ENCODE data around the gene SEC11C.
A peak's percentile ranks its signal among the peaks of the same experiment; 100 is the strongest.

The SEC11C gene

DNA sequence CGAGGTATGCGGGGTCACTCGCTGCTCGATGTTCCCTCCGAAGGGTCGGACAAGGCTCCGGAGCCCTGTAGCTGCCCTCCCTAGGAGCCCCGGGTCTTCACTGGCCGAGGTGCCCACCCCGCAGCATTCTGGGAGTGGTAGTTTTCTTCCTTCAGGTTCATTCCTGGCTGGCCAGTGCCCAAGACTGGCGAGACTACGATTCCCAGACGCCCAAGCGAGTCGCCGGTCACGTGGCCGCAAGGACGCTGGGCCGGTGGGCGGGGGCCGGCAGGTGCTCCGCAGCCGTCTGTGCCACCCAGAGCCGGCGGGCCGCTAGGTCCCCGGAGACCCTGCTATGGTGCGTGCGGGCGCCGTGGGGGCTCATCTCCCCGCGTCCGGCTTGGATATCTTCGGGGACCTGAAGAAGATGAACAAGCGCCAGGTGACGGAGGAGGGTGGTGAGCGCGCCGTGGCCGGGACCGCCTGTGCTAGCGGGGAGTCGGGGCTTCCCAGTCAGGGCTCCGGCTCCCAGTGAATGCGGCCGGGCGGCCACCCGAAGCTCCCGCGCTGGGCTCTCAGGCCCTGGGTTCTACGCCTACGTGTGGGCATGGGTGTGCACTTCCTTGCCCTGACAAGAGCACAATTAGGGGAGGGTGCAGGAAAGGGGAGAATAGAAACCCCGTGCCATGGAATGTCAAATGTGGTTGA, at the start of gene SEC11C:
SEC11C (plus strand) TSS at position 270 of the 687 bp plus-strand sequence; CDS start at position 335, 65 bp downstream.
- peak; percentile 65 for DNase-seq (ENCODE audit: low read depth, low spot score)
- TF ChIP-seq, protein P1, sequence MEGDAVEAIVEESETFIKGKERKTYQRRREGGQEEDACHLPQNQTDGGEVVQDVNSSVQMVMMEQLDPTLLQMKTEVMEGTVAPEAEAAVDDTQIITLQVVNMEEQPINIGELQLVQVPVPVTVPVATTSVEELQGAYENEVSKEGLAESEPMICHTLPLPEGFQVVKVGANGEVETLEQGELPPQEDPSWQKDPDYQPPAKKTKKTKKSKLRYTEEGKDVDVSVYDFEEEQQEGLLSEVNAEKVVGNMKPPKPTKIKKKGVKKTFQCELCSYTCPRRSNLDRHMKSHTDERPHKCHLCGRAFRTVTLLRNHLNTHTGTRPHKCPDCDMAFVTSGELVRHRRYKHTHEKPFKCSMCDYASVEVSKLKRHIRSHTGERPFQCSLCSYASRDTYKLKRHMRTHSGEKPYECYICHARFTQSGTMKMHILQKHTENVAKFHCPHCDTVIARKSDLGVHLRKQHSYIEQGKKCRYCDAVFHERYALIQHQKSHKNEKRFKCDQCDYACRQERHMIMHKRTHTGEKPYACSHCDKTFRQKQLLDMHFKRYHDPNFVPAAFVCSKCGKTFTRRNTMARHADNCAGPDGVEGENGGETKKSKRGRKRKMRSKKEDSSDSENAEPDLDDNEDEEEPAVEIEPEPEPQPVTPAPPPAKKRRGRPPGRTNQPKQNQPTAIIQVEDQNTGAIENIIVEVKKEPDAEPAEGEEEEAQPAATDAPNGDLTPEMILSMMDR (IDR thresholded peaks at IDR 0.05; ENCODE audit: insufficient read depth, low read length, missing control alignments): no peak
- ChIA-PET POLR2A (no interaction called here), CTCF (interaction anchor here (0.7 to 1.4 kb wide), 2 partner anchors 67 to 262 kb away, joined by 3 to 4 read pairs; no protein-coding TSS in a partner anchor)
- H3K4me3 ChIP-seq (ENCODE audit: low read depth, low read length): peak within 1 kb of the TSS; percentile 78

DNA sequence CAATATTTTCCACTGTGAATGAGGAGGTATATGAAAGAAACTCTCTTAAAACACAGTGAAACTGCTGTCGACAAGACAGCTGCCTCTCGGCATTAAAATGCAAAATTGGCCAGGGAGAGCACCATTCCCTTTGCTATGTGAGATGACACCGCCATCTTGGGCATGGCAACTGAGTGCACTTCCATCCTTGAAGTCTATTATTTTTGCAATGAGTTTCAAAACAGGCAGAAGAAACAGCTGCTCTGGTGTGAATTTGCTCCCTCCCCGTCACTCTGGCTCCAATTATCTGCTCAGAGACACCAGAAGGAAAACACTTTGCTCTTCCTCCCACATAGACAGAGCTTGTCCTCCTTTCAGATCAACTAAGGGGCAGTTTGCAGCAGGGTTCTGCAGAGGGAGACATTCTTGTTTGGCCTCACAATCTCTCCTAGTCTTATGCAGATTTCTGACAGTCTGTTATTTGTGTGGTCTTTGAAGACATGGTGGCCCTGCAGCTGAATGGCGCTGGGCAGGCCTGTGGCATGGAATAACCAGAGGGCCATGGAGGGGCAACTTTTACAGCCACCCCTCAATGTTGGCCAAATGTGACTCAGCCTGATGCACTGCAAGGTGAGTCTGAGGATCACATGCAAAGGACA, 48.6 kb upstream of the SEC11C start:
- no peak for DNase-seq (ENCODE audit: low read depth, low spot score)
- CTCF ChIA-PET: interaction anchor here (0.9 to 1.2 kb wide), 3 partner anchors 9 to 310 kb away, joined by 3 to 5 read pairs (median 4); no protein-coding TSS in a partner anchor
- no peak overlapping the region for H3K4me3 ChIP-seq (ENCODE audit: low read depth, low read length)
- TF ChIP-seq, protein P1 (IDR thresholded peaks at IDR 0.05; ENCODE audit: insufficient read depth, low read length, missing control alignments): no peak
- POLR2A ChIA-PET: no interaction called here

DNA sequence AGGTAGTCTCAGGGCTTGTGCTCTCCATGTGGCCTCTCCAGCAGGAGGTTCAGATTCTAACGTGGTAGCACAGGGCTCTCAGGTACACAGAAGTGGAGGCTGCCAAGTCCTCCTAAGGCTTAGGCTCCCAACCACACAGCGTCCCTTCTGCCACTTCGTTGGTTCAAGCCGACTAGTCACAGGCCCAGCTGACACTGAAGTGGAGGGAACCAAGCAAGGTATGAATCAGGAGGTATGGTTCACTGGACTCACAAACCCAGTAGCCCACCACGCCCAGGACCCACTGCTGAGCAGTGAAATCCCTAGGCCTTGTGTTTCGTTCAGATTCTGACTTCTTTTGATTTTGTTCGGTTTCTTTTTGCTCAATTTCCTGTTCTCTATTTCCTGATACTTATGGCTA, 46.0 kb upstream of the SEC11C start:
- POLR2A ChIA-PET: no interaction called here
- no peak overlapping the region for H3K4me3 ChIP-seq (ENCODE audit: low read depth, low read length)
- CTCF ChIA-PET: interaction anchor here (1.5 to 2.4 kb wide), 2 partner anchors 9 to 11 kb away, joined by 7 to 11 read pairs; no protein-coding TSS in a partner anchor
- TF ChIP-seq, protein P1 (IDR thresholded peaks at IDR 0.05; ENCODE audit: insufficient read depth, low read length, missing control alignments): no peak
- DNase-seq (ENCODE audit: low read depth, low spot score): no peak

DNA sequence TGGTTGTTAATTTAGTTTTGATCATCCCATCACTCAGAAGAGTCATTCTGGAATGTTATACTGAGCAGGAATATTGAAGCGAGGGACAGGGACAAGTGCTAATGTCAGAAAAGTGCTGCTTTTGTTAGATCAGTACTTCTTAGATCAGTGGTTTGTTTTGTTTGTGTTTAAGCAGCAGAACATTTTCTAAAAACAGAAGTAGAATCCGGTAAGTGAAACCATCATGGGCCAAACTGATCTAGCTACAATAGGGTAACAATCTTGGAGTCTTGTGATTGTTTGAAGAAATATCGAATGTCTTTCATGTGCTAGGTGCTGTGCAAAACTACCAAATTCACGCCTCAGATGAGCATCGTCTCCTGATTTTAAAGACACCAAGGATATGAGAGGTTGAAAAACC, 45.1 kb upstream of the SEC11C start:
- no peak overlapping the region for H3K4me3 ChIP-seq (ENCODE audit: low read depth, low read length)
- ChIA-PET CTCF (interaction anchor here (2.4 kb wide), 1 partner anchor 10 kb away, joined by 11 read pairs; no protein-coding TSS in a partner anchor), POLR2A (no interaction called here)
- no peak for DNase-seq (ENCODE audit: low read depth, low spot score)
- TF ChIP-seq, protein P1 (IDR thresholded peaks at IDR 0.05; ENCODE audit: insufficient read depth, low read length, missing control alignments): no peak

DNA sequence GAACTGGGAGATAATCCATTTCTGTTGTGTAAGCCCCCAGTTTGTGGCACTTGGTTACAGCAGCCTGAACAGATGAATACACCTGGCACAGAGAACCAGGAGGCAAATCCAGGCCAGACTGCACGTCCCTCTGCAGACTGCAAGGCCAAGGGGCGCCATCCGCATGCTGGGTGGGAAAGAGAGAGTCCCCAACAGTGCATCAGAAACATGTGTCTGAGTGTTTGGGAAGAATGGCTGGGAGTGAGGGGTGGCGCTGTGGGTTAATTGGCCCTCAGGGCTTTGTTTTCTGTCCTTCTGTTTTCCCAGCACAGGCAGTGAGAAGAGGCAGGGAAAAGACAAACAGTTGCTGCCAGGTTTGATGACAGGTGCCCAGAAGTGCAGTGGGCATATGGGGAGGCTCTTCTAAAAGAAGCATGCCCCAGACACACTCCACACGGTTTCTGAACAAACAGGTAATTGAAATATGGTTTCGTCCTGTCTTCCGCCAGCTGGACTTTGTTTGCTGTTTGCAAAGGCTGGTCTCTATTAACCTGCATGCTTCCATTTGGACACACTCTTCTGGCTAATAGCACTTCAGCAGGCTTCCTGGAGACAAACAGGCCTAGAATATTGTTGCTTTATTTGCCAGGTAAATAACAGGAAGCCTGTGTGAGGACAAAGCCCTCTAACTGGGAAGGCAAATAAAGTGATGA, 43.4 kb upstream of the SEC11C start:
- ChIA-PET CTCF (interaction anchor here (1.0 to 2.4 kb wide), 3 partner anchors 8 to 12 kb away, joined by 3 to 12 read pairs (median 11); no protein-coding TSS in a partner anchor), POLR2A (no interaction called here)
- DNase-seq (ENCODE audit: low read depth, low spot score): no peak
- H3K4me3 ChIP-seq (ENCODE audit: low read depth, low read length): no peak overlapping the region
- TF ChIP-seq, protein P1 (IDR thresholded peaks at IDR 0.05; ENCODE audit: insufficient read depth, low read length, missing control alignments): no peak

All from AG04449 (cell line).